ENCODE results near the gene PCCB.

DNA sequence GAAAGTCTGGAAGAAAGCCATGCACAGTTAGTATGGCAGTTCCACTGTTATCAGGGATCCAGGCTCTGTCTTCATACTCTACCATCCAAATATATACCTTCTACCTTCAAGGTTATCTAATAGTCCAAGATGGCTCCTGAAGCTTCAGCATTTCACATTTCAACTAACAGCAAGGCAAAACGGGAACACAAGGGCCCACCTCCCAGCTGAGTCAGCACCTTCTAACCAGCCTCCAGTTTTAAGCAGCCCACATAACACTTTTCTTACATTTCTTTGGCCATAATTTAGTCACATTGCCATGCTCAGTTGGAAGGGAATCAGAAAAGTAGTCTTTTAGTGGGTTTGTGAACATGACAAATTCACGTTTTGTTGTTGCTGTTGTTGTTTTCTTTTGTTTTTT, 38.6 kb upstream of the PCCB start:
- TF ChIP-seq EP300 (conservative IDR thresholded peaks at IDR 0.05; ENCODE audit: poor library complexity, severe bottlenecking): no peak
- TF ChIP-seq, protein P1, sequence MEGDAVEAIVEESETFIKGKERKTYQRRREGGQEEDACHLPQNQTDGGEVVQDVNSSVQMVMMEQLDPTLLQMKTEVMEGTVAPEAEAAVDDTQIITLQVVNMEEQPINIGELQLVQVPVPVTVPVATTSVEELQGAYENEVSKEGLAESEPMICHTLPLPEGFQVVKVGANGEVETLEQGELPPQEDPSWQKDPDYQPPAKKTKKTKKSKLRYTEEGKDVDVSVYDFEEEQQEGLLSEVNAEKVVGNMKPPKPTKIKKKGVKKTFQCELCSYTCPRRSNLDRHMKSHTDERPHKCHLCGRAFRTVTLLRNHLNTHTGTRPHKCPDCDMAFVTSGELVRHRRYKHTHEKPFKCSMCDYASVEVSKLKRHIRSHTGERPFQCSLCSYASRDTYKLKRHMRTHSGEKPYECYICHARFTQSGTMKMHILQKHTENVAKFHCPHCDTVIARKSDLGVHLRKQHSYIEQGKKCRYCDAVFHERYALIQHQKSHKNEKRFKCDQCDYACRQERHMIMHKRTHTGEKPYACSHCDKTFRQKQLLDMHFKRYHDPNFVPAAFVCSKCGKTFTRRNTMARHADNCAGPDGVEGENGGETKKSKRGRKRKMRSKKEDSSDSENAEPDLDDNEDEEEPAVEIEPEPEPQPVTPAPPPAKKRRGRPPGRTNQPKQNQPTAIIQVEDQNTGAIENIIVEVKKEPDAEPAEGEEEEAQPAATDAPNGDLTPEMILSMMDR (IDR thresholded peaks at IDR 0.05; ENCODE audit: poor library complexity, severe bottlenecking): no peak
- TF ChIP-seq RAD21 (conservative IDR thresholded peaks at IDR 0.05): no peak
- no peak for TF ChIP-seq TAF1 (IDR thresholded peaks at IDR 0.05; ENCODE audit: low read depth)
- TF ChIP-seq POLR2AphosphoS5 (IDR thresholded peaks at IDR 0.05): no peak
- no peak for TF ChIP-seq EZH2 (IDR thresholded peaks at IDR 0.05; ENCODE audit: borderline replicate concordance, insufficient read depth, low read length, poor library complexity, severe bottlenecking)
- no peak for TF ChIP-seq MXI1 (conservative IDR thresholded peaks at IDR 0.05; ENCODE audit: poor library complexity, severe bottlenecking)
